GM19043 (cell line): ENCODE data around the gene HDDC3.

Experiments used
- ATAC-seq: cut with Tn5 transposase; IDR thresholded peaks from one replicate; pipeline ENCODE4 v1.9.1; 2021; ENCODE audit warnings: low read depth; ENCODE audit not compliant: unreplicated experiment

HDDC3 gene, protein sequence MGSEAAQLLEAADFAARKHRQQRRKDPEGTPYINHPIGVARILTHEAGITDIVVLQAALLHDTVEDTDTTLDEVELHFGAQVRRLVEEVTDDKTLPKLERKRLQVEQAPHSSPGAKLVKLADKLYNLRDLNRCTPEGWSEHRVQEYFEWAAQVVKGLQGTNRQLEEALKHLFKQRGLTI

DNA sequence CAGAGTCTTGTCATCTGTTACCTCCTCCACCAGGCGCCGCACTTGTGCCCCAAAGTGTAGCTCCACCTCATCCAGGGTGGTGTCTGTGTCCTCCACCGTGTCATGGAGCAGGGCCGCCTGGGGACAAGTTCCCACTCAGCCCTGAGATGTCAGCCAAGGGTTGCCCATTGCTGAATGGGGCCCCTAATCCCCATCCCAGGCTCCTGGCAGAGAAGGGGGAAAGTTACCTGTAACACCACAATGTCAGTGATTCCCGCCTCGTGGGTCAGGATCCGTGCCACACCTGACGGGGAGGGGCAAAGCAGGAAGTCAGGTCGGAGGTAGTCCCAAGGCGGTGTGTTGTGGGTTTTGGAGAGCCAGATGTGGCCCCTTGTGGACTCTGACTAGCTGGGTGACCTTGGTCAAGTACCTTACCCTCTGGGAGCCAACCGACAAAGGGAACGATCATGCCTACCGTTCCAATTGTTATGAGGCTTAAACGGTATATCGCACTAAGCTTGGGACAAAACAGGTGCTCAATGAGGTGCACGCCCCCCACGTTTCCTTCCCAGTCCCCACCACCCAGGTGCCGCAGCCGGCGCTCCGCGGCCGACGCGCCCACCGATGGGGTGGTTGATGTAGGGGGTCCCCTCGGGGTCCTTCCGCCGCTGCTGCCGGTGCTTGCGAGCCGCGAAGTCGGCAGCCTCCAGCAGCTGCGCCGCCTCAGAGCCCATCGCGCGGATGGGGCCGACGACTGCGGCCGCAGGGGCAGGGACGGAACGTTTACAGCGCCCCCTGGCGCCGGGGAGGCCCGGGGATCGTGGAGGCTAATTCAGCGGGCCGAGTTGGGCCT lies at the start of gene HDDC3:
TSS of gene HDDC3 (minus strand) at position 722 of the 832 bp plus-strand sequence. CDS start at position 713, 9 bp downstream.
- ATAC-seq: peak; percentile 40

DNA sequence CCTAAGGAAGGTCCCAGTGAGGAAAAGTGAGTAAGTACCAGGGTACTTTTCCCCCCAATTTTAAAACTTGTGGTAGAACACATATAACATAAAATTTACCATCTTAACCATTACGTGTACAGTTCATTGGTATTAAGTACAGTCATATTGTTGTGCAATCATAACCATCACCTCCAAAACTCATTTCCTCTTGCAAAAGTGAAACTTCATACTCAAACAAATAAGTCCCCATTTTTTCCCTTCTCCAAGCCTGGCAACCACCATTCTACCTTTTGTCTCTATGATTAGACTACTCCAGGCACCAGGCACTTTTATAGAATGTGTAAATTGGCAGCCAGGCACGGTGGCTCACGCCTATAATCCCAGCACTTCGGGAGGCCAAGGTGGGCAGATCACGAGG lies 49.8 kb upstream of the HDDC3 start:
- no peak for ATAC-seq

DNA sequence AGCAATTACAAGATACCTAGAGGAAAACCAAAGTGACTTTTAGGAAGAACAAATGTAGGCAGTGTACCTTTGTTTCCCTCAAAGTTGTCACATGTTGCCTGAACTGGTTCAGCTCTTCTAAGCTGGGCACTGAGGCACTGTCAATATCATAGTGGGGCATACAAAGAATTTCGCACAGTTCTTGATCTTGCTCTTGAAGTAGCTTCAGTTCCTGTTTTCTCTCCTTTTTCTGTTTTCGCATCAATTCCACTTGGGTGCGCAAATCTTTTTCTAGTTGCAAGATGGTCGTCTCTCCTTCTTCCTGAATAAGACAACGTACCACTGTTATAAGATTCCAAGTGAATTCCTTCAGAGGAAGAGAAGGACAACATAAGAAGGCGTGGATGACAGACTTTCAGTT lies 49.3 kb upstream of the HDDC3 start:
- ATAC-seq: no peak

DNA sequence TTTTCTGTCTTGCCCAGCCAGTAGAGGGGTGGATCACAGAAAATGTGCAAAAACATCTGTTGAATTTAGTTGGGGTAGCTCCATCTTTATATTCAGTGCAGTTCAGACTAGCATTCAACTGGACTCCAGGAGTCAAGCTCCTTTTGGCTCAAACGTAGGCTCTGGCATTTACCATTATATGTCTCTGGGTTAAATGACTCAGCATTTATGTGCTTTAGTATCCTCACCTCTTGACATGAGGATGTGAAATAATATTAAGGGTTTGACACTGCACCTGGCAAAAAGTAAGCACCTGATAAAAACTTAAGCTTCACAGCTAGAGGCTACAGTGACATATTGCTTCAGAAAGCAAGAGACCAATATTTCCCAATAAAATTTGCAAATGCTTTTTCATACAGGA lies 47.2 kb upstream of the HDDC3 start:
- no peak for ATAC-seq

- no peak for ATAC-seq
Observed at GRCh38 chr15:90974216-90974615, 41.9 kb upstream of the HDDC3 start.

DNA sequence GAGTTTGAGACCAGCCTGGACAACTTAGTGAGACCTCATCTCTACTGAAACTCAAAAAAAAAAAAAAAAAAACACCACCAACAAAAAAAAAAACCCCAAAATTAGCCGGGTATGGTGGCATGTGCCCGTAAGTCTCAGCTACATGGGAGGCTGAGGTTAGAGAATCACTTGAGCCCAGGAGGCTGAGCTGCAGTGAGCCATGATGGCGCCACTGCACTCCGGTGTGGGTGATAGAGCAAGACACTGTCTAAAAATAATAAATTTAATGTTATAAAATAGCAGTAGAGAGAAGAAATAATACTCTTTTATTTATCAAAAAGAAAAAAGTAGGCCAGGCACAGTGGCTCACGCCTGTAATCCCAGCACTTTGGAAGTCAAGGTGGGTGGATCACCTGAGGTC lies 39.8 kb upstream of the HDDC3 start:
- no peak for ATAC-seq

- ATAC-seq: no peak
Observed at GRCh38 chr15:90970274-90970673, 37.9 kb upstream of the HDDC3 start.

DNA sequence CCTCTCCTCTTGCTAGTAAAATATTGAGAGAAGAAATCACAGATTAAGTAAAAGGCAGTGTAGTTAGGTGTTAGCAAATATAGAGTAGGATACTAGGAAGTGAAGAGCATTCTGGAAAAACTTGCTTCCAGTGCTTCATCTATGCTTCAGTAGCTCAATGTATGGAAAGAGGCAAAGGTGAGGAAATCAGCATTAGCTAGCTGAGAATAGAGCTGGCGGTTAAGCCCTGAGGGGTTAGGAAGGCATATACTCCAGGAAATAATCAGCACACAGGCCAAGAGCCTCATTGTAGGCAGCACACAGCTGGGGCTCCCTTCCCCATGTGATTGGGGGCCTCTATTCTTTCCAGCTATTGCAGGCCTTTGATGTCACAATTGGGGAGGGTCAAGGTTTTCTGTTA lies 36.1 kb upstream of the HDDC3 start:
- no peak for ATAC-seq

GRCh38 chr15:90967206-90967605 lies 34.9 kb upstream of the HDDC3 start:
- no peak for ATAC-seq

DNA sequence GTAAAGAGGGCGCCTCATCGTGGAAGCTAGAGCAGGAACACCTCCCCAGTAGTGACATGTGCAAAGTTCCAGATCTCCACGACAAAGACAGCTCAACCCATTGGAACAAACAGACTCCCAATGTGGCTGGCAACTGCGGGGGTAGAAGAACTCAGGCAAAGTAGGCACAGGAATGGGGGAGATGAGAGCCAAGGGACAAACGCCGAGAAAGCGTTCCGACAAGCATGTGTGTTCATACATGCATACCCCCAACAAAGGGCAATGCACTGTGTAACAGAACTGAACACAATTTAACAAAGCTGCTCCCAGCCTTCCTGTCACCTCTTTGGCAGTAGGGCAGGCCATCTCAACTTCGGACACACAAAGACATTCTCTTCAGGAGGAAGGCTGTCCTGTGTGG lies 33.9 kb upstream of the HDDC3 start:
- ATAC-seq: no peak

DNA sequence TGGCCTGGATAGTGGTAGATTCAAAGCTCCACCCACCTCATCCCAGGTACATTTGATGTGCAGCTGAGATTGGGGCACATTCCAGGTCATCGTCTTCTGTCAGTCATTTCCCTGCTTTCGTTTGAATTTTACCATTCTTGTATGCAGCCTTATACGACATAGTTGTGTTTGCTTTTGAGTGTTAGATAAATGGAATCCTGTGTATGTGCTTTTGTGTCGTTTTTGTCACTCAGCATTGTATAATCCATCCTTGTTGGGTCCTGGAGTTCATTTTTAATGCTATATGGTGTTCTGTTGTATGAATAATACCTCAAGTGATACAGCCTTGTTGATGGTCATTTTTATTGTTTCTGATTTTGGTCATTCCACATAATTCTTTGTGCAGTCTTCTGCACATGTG lies 29.7 kb upstream of the HDDC3 start:
- no peak for ATAC-seq

DNA sequence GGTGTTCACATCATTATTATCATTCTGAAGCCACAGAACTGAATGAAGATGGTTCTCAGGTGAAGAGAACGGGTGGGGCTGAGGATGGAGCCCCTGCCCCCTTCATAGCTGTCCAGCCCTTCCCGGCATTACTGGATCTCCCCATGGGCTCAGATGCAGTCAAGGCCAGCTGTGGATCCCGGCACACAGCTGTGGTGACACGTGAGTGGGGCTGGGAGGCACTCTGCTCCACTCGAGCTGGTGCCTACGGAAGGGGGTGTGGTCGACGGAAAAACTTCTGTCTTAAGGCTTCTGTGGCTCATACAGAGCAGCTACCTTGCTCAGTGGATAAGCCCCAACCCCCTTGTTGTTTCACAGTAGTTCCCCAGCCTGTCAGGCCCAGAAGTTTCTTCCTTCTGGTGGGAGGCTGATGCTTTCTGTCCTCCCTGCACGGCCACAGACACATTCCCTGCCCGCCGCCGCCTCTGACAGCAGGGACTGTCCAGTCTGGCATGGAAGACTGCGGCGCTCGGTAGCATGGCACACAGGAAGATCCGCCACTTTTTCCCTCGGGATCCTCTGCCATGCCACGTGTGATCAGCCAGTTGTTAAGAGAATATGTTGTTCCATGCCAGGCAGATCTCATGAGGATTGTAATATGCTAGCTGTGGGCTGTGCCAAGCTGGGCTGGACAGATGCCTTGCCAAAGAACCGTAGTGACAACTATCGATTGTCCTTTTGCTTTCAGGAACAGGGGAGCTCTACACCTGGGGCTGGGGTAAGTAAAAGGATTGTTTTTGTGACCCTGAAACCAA lies 28.1 kb upstream of the HDDC3 start:
- no peak for ATAC-seq

- ATAC-seq: no peak
Observed at GRCh38 chr15:90959894-90960293, 27.5 kb upstream of the HDDC3 start.

DNA sequence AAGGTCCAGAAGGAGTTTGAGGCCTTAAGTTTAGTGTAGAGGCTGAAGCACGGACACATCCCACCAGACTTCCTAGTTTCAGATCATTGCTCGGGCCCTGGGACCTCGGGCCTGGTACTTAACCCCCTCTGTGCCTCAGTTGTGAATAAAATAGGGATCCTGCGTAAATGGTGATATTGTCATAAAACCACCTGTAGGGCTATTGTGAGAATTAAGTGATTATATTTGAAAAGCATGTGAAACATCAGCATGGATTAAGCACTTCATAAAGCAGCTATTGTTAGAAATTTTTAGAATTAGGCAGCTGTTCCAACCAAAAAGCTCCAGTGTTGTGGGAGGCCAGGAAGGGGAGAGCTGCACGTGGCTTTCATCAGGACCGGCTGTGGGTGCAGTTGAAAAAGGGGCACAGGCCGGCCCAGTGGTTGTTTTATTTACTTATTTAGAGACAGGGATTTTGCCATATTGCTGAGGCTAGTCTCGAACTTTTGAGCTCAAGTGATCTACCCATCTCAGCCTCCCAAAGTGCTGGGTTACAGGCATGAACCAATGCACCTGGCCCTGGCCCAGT lies 26.8 kb upstream of the HDDC3 start:
- no peak for ATAC-seq

DNA sequence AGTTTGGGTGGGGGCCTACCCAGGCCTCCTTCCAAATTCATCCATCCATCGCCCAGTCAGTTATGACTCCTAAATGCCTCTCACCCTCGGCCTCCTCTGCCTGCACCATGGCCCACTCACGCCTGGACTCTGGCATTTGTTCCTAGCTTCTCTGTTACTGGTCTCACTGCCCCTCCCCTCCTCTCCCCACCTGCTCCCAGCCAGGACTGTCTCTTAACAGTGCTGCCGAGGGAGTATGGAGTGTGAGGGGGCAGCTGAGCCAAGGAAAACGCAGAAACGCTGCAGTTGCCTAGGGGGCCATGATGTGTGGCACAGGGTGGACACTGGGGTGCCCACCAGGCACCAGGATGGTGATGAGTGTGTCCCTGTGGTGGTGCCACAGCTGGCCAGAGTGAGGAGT lies 25.4 kb upstream of the HDDC3 start:
- ATAC-seq: no peak

DNA sequence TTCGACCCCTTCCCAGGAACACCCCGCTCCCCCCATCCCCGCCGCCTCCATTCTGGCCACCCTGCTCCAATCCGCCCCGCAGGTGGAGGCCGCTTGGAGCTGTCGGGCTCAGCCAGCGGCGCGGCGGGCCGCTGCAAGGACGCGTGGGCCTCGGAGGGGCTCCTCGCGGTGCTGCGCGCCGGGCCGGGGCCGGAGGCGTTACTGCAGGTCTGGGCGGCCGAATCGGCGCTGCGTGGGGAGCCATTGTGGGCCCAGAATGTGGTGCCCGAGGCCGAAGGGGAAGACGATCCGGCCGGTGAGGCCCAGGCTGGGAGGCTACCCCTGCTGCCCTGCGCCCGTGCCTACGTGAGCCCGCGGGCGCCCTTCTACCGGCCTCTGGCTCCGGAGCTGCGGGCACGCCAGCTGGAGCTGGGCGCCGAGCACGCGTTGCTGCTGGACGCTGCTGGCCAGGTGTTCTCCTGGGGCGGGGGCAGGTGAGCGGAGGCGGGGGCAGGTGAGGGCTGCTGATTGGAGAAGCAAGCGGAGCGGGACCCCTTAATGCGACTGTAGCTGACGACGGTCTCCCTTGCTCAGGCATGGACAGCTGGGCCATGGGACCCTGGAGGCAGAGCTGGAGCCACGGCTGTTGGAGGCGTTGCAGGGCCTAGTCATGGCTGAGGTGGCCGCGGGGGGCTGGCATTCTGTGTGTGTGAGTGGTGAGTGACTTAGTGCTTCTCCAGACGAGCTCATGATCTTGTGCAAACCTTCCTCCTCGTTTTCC lies 24.9 kb upstream of the HDDC3 start:
- ATAC-seq: no peak

DNA sequence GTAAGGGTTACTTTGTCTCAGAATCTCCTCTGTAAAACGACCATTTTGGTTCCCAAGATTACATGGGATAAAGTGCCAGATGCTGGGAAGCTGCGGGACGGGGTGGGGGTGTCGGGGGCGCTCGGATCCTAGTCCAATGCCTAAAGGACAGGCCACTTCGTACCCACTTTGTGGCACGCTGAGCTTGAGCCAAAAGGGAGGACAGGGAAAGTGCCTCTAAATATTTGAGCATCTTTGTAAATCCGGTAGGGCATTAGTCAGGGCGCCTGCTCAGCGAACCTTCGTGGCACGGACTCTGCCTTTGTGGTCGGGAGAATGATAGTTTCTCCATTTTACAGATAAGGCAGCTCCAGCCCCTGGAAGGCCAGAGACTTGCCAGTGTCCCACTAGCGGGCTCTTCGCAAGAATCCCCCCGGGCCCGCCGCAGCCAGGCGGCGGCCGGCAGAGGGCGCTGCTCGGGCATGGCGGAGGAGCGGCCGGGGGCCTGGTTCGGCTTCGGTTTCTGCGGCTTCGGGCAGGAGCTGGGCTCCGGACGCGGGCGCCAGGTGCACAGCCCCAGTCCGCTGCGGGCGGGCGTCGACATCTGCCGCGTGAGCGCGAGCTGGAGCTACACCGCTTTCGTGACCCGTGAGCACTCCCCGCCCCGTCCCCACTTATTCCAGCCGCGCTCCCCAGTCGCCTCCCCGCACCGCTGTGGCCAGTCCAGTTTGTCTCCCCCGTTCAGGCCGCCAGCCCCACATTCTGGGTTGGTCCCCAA lies 24.1 kb upstream of the HDDC3 start:
- no peak for ATAC-seq

GRCh38 chr15:90955624-90956273 lies 23.4 kb upstream of the HDDC3 start:
- ATAC-seq: no peak
